Choroid plexus epithelial cell (primary cell): ENCODE data around the gene APPL1.

ENCODE experiments used
- DNase-seq: peaks from one replicate; pipeline ENCODE4 v3.0.0-alpha.2; 2010; ENCODE audit warnings: low read depth
- H3K4me3 ChIP-seq: 2 replicates; pipeline ENCODE4 v1.5.1; 2011; ENCODE audit warnings: low read depth, mild to moderate bottlenecking, control low read depth, low read length, moderate library complexity
- TF ChIP-seq, protein P1 (sequence below): conservative IDR thresholded peaks from 2 replicates; pipeline ENCODE4 v1.5.1; 2011; ENCODE audit warnings: low read depth, mild to moderate bottlenecking, control low read depth, inconsistent platforms, low read length, moderate library complexity

The APPL1 gene

DNA sequence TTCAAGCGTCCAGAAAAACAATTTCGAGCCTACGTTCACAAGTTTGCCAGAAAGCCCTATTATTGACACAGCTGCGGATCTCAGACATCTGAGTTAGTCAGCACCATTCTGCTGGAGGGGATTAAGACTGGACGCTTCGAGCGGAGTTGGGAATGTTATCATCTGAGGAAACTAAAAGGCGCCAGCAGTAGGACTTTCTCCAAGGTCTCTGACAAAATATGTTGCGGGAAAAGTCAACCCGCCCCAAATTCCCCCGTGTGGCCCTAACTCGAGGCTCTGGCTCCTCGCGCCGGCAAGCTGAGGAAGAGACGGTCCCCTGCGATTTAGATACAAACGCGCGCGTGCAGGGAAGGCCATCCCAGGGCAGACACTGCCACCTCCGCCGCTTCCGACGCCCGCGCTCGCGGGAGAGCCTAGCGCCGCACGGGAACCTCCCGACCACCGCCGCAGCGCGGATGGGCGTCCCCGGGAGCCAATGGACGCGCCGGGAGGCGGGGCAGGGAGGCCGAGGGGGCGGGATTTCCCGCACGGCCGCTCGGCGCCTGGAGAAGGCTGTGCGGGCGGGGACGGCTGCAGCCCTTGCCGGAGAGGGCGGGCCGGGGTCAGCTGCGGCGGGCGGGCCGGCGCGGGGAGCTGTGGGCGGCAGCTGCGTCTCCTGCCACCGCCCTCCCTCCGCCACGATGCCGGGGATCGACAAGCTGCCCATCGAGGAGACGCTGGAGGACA lies at the start of gene APPL1:
Gene APPL1 (plus strand): TSS at position 526 of the 726 bp plus-strand sequence. CDS start 155 bp downstream, at position 681.
- peak within 1 kb of the TSS; percentile 86 for H3K4me3 ChIP-seq
- DNase-seq, result peak; percentile 92
- TF ChIP-seq, protein P1, sequence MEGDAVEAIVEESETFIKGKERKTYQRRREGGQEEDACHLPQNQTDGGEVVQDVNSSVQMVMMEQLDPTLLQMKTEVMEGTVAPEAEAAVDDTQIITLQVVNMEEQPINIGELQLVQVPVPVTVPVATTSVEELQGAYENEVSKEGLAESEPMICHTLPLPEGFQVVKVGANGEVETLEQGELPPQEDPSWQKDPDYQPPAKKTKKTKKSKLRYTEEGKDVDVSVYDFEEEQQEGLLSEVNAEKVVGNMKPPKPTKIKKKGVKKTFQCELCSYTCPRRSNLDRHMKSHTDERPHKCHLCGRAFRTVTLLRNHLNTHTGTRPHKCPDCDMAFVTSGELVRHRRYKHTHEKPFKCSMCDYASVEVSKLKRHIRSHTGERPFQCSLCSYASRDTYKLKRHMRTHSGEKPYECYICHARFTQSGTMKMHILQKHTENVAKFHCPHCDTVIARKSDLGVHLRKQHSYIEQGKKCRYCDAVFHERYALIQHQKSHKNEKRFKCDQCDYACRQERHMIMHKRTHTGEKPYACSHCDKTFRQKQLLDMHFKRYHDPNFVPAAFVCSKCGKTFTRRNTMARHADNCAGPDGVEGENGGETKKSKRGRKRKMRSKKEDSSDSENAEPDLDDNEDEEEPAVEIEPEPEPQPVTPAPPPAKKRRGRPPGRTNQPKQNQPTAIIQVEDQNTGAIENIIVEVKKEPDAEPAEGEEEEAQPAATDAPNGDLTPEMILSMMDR, result no peak

GRCh38 chr3:57179580-57180410 lies 47.7 kb upstream of the APPL1 start:
- no peak overlapping the region for H3K4me3 ChIP-seq
- TF ChIP-seq, protein P1, result peak; percentile 62
- peak; percentile 67 for DNase-seq

DNA sequence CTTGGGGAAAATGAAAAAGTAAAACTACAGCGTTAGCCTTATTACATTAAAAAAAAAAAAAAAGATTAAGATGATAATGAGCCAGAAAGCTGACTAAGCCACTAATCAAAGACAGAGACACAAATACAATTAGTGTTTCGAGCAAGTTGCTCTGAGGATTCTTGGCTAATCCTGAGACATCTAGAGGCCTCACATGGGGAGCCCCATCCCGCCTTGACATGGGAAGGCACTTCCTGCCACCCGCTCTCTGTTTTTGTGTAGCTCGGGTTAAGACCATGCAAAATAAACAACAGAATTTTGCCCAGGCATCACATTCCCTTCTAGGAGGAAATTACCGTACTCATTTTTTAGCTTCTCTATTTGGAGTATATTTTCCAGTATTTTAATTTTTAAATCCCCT lies 43.0 kb upstream of the APPL1 start:
- no peak overlapping the region for H3K4me3 ChIP-seq
- TF ChIP-seq, protein P1, result no peak
- DNase-seq, result peak; percentile 22

DNA sequence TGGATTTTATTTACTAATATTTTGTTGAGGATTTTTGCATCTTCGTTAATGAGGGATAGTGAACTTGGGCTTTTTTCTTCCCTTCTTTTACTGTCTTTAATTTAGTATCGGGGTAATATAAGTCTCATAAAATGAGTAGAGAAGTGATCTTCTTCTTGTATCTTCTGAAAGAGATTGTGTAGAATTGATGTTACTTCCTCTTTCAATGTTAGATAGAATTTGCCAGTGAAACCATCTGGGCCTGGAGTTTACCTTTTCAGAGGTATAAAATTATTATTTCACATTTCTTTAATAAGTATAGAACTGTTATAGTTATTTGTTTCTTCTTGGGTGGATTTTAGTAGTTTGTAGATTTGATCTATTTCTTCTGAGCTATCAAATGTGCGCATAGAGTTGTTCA lies 35.5 kb upstream of the APPL1 start:
- H3K4me3 ChIP-seq, result no peak overlapping the region
- TF ChIP-seq, protein P1, result no peak
- no peak for DNase-seq

GRCh38 chr3:57194641-57195040 lies 32.9 kb upstream of the APPL1 start:
- DNase-seq, result no peak
- TF ChIP-seq, protein P1, result no peak
- no peak overlapping the region for H3K4me3 ChIP-seq

DNA sequence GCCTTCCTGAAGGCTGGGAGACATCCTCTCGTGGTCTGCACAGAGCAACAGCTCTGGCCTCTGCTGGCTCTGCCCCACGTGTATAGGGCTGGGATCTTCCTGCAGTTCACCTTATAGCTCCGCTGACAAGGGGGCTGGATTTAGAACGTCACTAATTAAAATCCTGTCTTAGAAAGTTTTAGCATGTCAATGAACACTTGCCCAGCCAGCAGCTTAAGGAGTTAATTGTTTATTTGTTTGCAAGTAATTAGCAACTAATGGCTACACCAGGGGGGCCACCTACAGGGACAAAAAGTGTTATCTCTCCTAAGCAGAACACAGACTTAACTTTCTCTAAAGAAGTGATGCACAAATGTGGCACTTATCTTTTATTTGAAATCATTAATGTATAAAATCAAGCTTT lies 27.6 kb upstream of the APPL1 start, which contains the start of gene HESX1:
Gene HESX1 (minus strand): TSS at position 84 of the 403 bp plus-strand sequence. CDS start 60 bp downstream, at position 24.
- DNase-seq, result no peak
- TF ChIP-seq, protein P1, result no peak
- no peak within 1 kb of the TSS for H3K4me3 ChIP-seq
